Gastrocnemius medialis (tissue), 4 donors: ENCODE data around the gene SAPCD1. TPM values are rescaled to one million over a fixed set of nuclear protein-coding genes. Genes with fewer than 3 reads are reported as not detected.

Experiments
- ATAC-seq, 2 donors: fragments of 150-250 bp; one replicate each; pipeline ENCODE4 v1.9.1; 2016
- DNase-seq, 2 donors: peaks; one replicate each; pipeline ENCODE4 v3.0.0-alpha.2; 2019
- H3K27ac ChIP-seq, 4 donors: fragments of 200-600 bp; sonication (generic); 1 replicate in 1 of 4; 2 replicates in 3 of 4; pipeline ENCODE4 v1.5.1; 2016 to 2018; ENCODE audit warnings: mild to moderate bottlenecking in 2 of 4, moderate library complexity in 1 of 4
- H3K27me3 ChIP-seq, 3 donors: fragments of 200-600 bp; sonication (generic) in 2 of 3; 1 replicate in 1 of 3; 2 replicates in 2 of 3; pipeline versions ENCODE4 v1.5.1 to v1.6.0; 2016 to 2019; ENCODE audit warnings: mild to moderate bottlenecking in 1 of 3, moderate library complexity in 1 of 3
- H3K36me3 ChIP-seq, 2 donors: fragments of 200-600 bp; sonication (generic) in 1 of 2; one replicate each; pipeline ENCODE4 v1.5.1; 2017 to 2018
- H3K4me1 ChIP-seq, 2 donors: fragments of 200-600 bp; sonication (generic) in 1 of 2; one replicate each; pipeline ENCODE4 v1.5.1; 2016 to 2017; ENCODE audit warnings: mild to moderate bottlenecking in 2 of 2
- H3K4me3 ChIP-seq, 4 donors: fragments of 200-600 bp; sonication (generic) in 3 of 4; 1 replicate in 1 of 4; 2 replicates in 3 of 4; pipeline ENCODE4 v1.5.1; 2016 to 2019; ENCODE audit warnings: mild to moderate bottlenecking in 2 of 4
- H3K9me3 ChIP-seq, 3 donors: fragments of 200-600 bp; sonication (generic) in 2 of 3; 1 replicate in 1 of 3; 2 replicates in 2 of 3; pipeline ENCODE4 v1.5.1; 2016 to 2019
- CTCF ChIP-seq, 5 experiments: fragments of 450-650 bp in 3 of 5; fragments of 200-600 bp in 2 of 5; sonication (generic) in 2 of 5; IDR thresholded peaks in 4 of 5; conservative IDR thresholded peaks in 1 of 5; 1 replicate in 4 of 5; 2 replicates in 1 of 5; pipeline ENCODE4 v1.5.1; 2016 to 2019; ENCODE audit warnings: antibody characterized with exemption in 5 of 5, mild to moderate bottlenecking in 3 of 5, moderate library complexity in 3 of 5
- POLR2A ChIP-seq, 2 donors: fragments of 450-650 bp; IDR thresholded peaks; one replicate each; pipeline ENCODE4 v1.6.1; 2017; ENCODE audit warnings: antibody characterized with exemption in 2 of 2, mild to moderate bottlenecking in 2 of 2, moderate library complexity in 2 of 2
- in situ Hi-C, 4 donors: fragments of 200-750 bp; cut with MboI; loops; one replicate each; pipeline versions ENCODE4 v1.15.0 to v1.8.0; 2017; ENCODE audit warnings: low sequenced_read_pairs in 4 of 4
- intact Hi-C: fragments of 100-400 bp; cut with DNase I; formaldehyde crosslinking; loops from one replicate; pipeline ENCODE4 v1.15.1; 2023; ENCODE audit warnings: low total_unique reads
- total RNA-seq, 4 donors: library from RNA; depleted of rRNA; stranded (reverse); fragments of >200 nt; gene quantifications; one replicate each; pipeline versions ENCODE4 v1.1.0 to v1.2.3, GENCODE V29; 2016

Gene SAPCD1
- total RNA-seq, 4 donors from 2014 or later, result not detected

- H3K9me3 ChIP-seq, result no peaks in the 10 kb centered on the region
- no peak for TF ChIP-seq POLR2A (IDR thresholded peaks at IDR 0.05)
- no peak for TF ChIP-seq CTCF (IDR thresholded peaks at IDR 0.05 in 4 of 5, conservative IDR thresholded peaks at IDR 0.05 in 1 of 5)
- in situ Hi-C loops (no loop called here), intact Hi-C loops (no loop called here)
- no peaks in the 10 kb centered on the region for H3K4me1 ChIP-seq
- H3K4me3 ChIP-seq, result no peak within 1 kb of the TSS
- no peak within 1 kb of the TSS for H3K27ac ChIP-seq
- no peaks in the 10 kb centered on the region for H3K36me3 ChIP-seq
- no peak for ATAC-seq
- no peak for DNase-seq
- no peaks in the 10 kb centered on the region for H3K27me3 ChIP-seq
Observed at GRCh38 chr6:31721351-31722020, 41.0 kb upstream of the SAPCD1 start, which contains the start of gene LY6G6C. LY6G6C (minus strand) TSS chr6:31721746; CDS start chr6:31721679, 67 bp downstream.

- H3K4me3 ChIP-seq, result no peak overlapping the region
- TF ChIP-seq CTCF (IDR thresholded peaks at IDR 0.05 in 4 of 5, conservative IDR thresholded peaks at IDR 0.05 in 1 of 5), result no peak
- H3K36me3 ChIP-seq, result no peaks in the 10 kb centered on the region
- no peak for ATAC-seq
- no peak overlapping the region for H3K27ac ChIP-seq
- intact Hi-C loops (no loop called here), in situ Hi-C loops (no loop called here)
- no peaks in the 10 kb centered on the region for H3K9me3 ChIP-seq
- H3K27me3 ChIP-seq, result no peaks in the 10 kb centered on the region
- DNase-seq, result no peak
- no peaks in the 10 kb centered on the region for H3K4me1 ChIP-seq
Observed at GRCh38 chr6:31722173-31722572, 40.3 kb upstream of the SAPCD1 start.

- intact Hi-C loops (no loop called here), in situ Hi-C loops (no loop called here)
- Histone ChIP-seq H3K27me3 (no peaks in the 10 kb centered on the region), H3K4me3 (no peak within 1 kb of the TSS), H3K4me1 (no peaks in the 10 kb centered on the region), H3K36me3 (no peaks in the 10 kb centered on the region), H3K27ac (no peak within 1 kb of the TSS), H3K9me3 (no peaks in the 10 kb centered on the region)
- DNase-seq (no peak), ATAC-seq (no peak)
- TF ChIP-seq CTCF (IDR thresholded peaks at IDR 0.05 in 4 of 5, conservative IDR thresholded peaks at IDR 0.05 in 1 of 5) (no peak), POLR2A (IDR thresholded peaks at IDR 0.05) (no peak)
Observed at GRCh38 chr6:31723245-31723979, 39.0 kb upstream of the SAPCD1 start, which contains the start of gene MPIG6B. MPIG6B (plus strand) TSS chr6:31723373; CDS start chr6:31723384, 11 bp downstream.

GRCh38 chr6:31723980-31724691 lies 38.3 kb upstream of the SAPCD1 start:
- TF ChIP-seq POLR2A (IDR thresholded peaks at IDR 0.05) (no peak), CTCF (IDR thresholded peaks at IDR 0.05 in 4 of 5, conservative IDR thresholded peaks at IDR 0.05 in 1 of 5) (no peak)
- no peaks in the 10 kb centered on the region for H3K9me3 ChIP-seq
- no peaks in the 10 kb centered on the region for H3K36me3 ChIP-seq
- no peak for DNase-seq
- no peak for ATAC-seq
- H3K27me3 ChIP-seq, result no peaks in the 10 kb centered on the region
- in situ Hi-C loops, result no loop called here
- peaks cover 4 to 5% of the 10 kb centered on the region in 2 donors for H3K4me1 ChIP-seq
- H3K27ac ChIP-seq, result no peak overlapping the region
- no peak overlapping the region for H3K4me3 ChIP-seq
- intact Hi-C loops, result no loop called here
